Measurements from ENCODE around the gene LSR.

- TF ChIP-seq CTCF (IDR thresholded peaks at IDR 0.05), result no peak
- no peak for TF ChIP-seq POLR2A (IDR thresholded peaks at IDR 0.05)
These were observed 41.4 kb upstream of the LSR start for GRCh38 chr19:35207391-35207871.

Data from body of pancreas (tissue), 4 donors.